ENCODE results near the gene PCDHGA7.
"Not testable (repeated sequence)": the region's sequence is repeated elsewhere in the genome, so short reads cannot be mapped to it uniquely, and the experiment has no call there.

Gene PCDHGA7

GRCh38 chr5:141382469-141383294 is at the start of gene PCDHGA7:
TSS of gene PCDHGA7 (plus strand) at chr5:141382742. CDS start at chr5:141382900, 158 bp downstream.
- DNase-seq (ENCODE audit: low read depth in 2 of 2) = no peak

GRCh38 chr5:141338538-141339306 is 43.8 kb upstream of the PCDHGA7 start, which contains the start of gene PCDHGA2:
TSS of gene PCDHGA2 (plus strand) at chr5:141338760.
- DNase-seq (ENCODE audit: low read depth in 2 of 2) = no peak

- DNase-seq (ENCODE audit: low read depth in 2 of 2) = not testable (repeated sequence)
Measured at GRCh38 chr5:141340781-141341354, 41.7 kb upstream of the PCDHGA7 start.

- no peak for DNase-seq (ENCODE audit: low read depth in 2 of 2)
Measured at GRCh38 chr5:141342773-141343172, 39.8 kb upstream of the PCDHGA7 start.

GRCh38 chr5:141343242-141343952 is 39.1 kb upstream of the PCDHGA7 start, which contains the start of gene PCDHGA3:
TSS of gene PCDHGA3 (plus strand) at chr5:141343829. CDS start at chr5:141344034, 205 bp downstream.
- DNase-seq (ENCODE audit: low read depth in 2 of 2) = no peak

GRCh38 chr5:141343953-141344463 is 38.5 kb upstream of the PCDHGA7 start:
- DNase-seq (ENCODE audit: low read depth in 2 of 2) = no peak

- DNase-seq (ENCODE audit: low read depth in 2 of 2) = no peak
Measured at GRCh38 chr5:141345327-141345726, 37.2 kb upstream of the PCDHGA7 start.

- DNase-seq (ENCODE audit: low read depth in 2 of 2) = not testable (repeated sequence)
Measured at GRCh38 chr5:141346017-141346416, 36.5 kb upstream of the PCDHGA7 start.

GRCh38 chr5:141349917-141350619 is 32.5 kb upstream of the PCDHGA7 start, which contains the start of gene PCDHGB1:
TSS of gene PCDHGB1 (plus strand) at chr5:141350099. CDS start at chr5:141350261, 162 bp downstream.
- DNase-seq (ENCODE audit: low read depth in 2 of 2) = no peak

GRCh38 chr5:141351591-141351990 is 31.0 kb upstream of the PCDHGA7 start:
- DNase-seq (ENCODE audit: low read depth in 2 of 2) = no peak

- no peak for DNase-seq (ENCODE audit: low read depth in 2 of 2)
Measured at GRCh38 chr5:141354900-141355469, 27.6 kb upstream of the PCDHGA7 start, which contains the start of gene PCDHGA4. TSS of gene PCDHGA4 (plus strand) at chr5:141355021. CDS start at chr5:141355108, 87 bp downstream.

- DNase-seq (ENCODE audit: low read depth in 2 of 2) = no peak
Measured at GRCh38 chr5:141355641-141356040, 26.9 kb upstream of the PCDHGA7 start.

GRCh38 chr5:141356133-141356532 is 26.4 kb upstream of the PCDHGA7 start:
- DNase-seq (ENCODE audit: low read depth in 2 of 2) = no peak

GRCh38 chr5:141356950-141357349 is 25.6 kb upstream of the PCDHGA7 start:
- DNase-seq (ENCODE audit: low read depth in 2 of 2) = no peak

- no peak for DNase-seq (ENCODE audit: low read depth in 2 of 2)
Measured at GRCh38 chr5:141359790-141360426, 22.6 kb upstream of the PCDHGA7 start, which contains the start of gene PCDHGB2. TSS of gene PCDHGB2 (plus strand) at chr5:141359994. CDS start at chr5:141360136, 142 bp downstream.

- DNase-seq (ENCODE audit: low read depth in 2 of 2) = no peak
Measured at GRCh38 chr5:141360685-141361084, 21.9 kb upstream of the PCDHGA7 start.

- DNase-seq (ENCODE audit: low read depth in 2 of 2) = no peak
Measured at GRCh38 chr5:141362719-141363118, 19.8 kb upstream of the PCDHGA7 start.

- no peak for DNase-seq (ENCODE audit: low read depth in 2 of 2)
Measured at GRCh38 chr5:141363952-141364660, 18.4 kb upstream of the PCDHGA7 start, which contains the start of gene PCDHGA5. TSS of gene PCDHGA5 (plus strand) at chr5:141364162. CDS start at chr5:141364331, 169 bp downstream.

All from stimulated activated CD8-positive, alpha-beta memory T cell treated with anti-CD3 and anti-CD28 coated beads, Interleukin-15, amount 100 ng/mL, for 4 hours (primary cell).